Spleen (tissue), 3 donors: ENCODE data around the gene BANF2.

Experiments
- POLR2A ChIP-seq, 3 donors: fragments of 450-650 bp; IDR thresholded peaks; one replicate each; pipeline ENCODE4 v1.5.1; 2017; ENCODE audit warnings: antibody characterized with exemption in 3 of 3, mild to moderate bottlenecking in 1 of 3
- POLR2AphosphoS5 ChIP-seq, 3 donors: sonication (generic); formaldehyde crosslinking; IDR thresholded peaks; one replicate each; pipeline ENCODE4 v1.5.1; 2017; ENCODE audit warnings: antibody characterized with exemption in 3 of 3

DNA sequence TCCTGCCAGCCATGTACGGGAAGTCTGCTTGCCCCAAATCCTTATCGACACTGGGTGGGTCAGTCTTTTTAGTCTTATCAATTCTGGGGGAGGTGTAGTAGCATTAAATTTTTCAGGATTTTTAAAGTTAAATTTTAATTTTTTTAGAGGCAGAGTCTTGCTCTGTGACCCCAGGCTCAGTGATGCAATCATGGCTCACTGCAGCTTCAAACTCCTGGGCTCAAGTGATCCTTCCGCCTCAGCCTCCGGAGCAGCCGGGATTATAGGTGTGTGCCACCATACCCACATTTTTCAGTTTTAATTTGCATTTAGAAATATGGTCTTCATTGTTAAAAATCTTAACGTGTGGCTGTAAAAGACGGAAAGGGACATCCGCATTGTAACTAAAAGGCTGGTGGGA is 51.9 kb downstream of the BANF2 start:
- TF ChIP-seq POLR2A (IDR thresholded peaks at IDR 0.05) (no peak), POLR2AphosphoS5 (IDR thresholded peaks at IDR 0.05) (no peak)
